Epithelial cell of prostate (primary cell): Measurements from ENCODE around the gene INPP4B.

Experiments
- DNase-seq: peaks from one replicate; pipeline ENCODE4 v3.0.0-alpha.2; 2011; ENCODE audit warnings: low read depth, low spot score
- H3K27ac ChIP-seq: fragments of 450-650 bp; 2 replicates; pipeline ENCODE4 v1.5.1; 2017; ENCODE audit warnings: mild to moderate bottlenecking

INPP4B gene

GRCh38 chr4:142434519-142435224 is 411.4 kb downstream of the INPP4B start:
- no peak for DNase-seq
- no peak overlapping the region for H3K27ac ChIP-seq

GRCh38 chr4:142428715-142429114 is 417.4 kb downstream of the INPP4B start:
- no peak overlapping the region for H3K27ac ChIP-seq
- no peak for DNase-seq

- H3K27ac ChIP-seq, result no peak overlapping the region
- DNase-seq, result no peak
Observed at GRCh38 chr4:142427456-142427855, 418.6 kb downstream of the INPP4B start.

- no peak for DNase-seq
- H3K27ac ChIP-seq, result no peak overlapping the region
Observed at GRCh38 chr4:142423861-142424260, 422.2 kb downstream of the INPP4B start.

- H3K27ac ChIP-seq, result peak overlapping the region; percentile 35
- DNase-seq, result no peak
Observed at GRCh38 chr4:142420311-142421095, 425.6 kb downstream of the INPP4B start.

GRCh38 chr4:142419712-142420111 is 426.4 kb downstream of the INPP4B start:
- no peak for DNase-seq
- no peak overlapping the region for H3K27ac ChIP-seq

- DNase-seq, result no peak
- H3K27ac ChIP-seq, result no peak overlapping the region
Observed at GRCh38 chr4:142418697-142419096, 427.4 kb downstream of the INPP4B start.

GRCh38 chr4:142416711-142417275 is 429.3 kb downstream of the INPP4B start:
- peak overlapping the region; percentile 83 for H3K27ac ChIP-seq
- no peak for DNase-seq

GRCh38 chr4:142416121-142416520 is 430.0 kb downstream of the INPP4B start:
- no peak for DNase-seq
- H3K27ac ChIP-seq, result peak overlapping the region; percentile 83

GRCh38 chr4:142414366-142414990 is 431.6 kb downstream of the INPP4B start:
- peak overlapping the region; percentile 83 for H3K27ac ChIP-seq
- DNase-seq, result no peak

- no peak for DNase-seq
Observed at GRCh38 chr4:142413485-142413884, 432.6 kb downstream of the INPP4B start.

GRCh38 chr4:142411993-142412392 is 434.1 kb downstream of the INPP4B start:
- no peak for DNase-seq
- no peak overlapping the region for H3K27ac ChIP-seq

More at GRCh38 chr4:142413485-142413884, 432.6 kb downstream of the INPP4B start:
- H3K27ac ChIP-seq, result peak overlapping the region; percentile 83

- DNase-seq, result peak; percentile 94
- H3K27ac ChIP-seq, result peak overlapping the region; percentile 100
Observed at GRCh38 chr4:142408003-142408441, 438.1 kb downstream of the INPP4B start.

GRCh38 chr4:142407596-142407995 is 438.5 kb downstream of the INPP4B start:
- H3K27ac ChIP-seq, result peak overlapping the region; percentile 100
- no peak for DNase-seq

GRCh38 chr4:142406917-142407501 is 439.1 kb downstream of the INPP4B start:
- H3K27ac ChIP-seq, result peak overlapping the region; percentile 100
- DNase-seq, result no peak

GRCh38 chr4:142406499-142406835 is 439.6 kb downstream of the INPP4B start:
- peak overlapping the region; percentile 100 for H3K27ac ChIP-seq
- DNase-seq, result no peak

- no peak for DNase-seq
- peak overlapping the region; percentile 100 for H3K27ac ChIP-seq
Observed at GRCh38 chr4:142405695-142406498, 440.2 kb downstream of the INPP4B start.

GRCh38 chr4:142405021-142405694 is 440.9 kb downstream of the INPP4B start:
- peak overlapping the region; percentile 100 for H3K27ac ChIP-seq
- peak; percentile 92 for DNase-seq

- no peak for DNase-seq
- H3K27ac ChIP-seq, result peak overlapping the region; percentile 100
Observed at GRCh38 chr4:142404191-142404611, 441.9 kb downstream of the INPP4B start.
